NCI-H2171 (cell line): ENCODE data around the gene ORAI1.
"Not testable (repeated sequence)": the region's sequence is repeated elsewhere in the genome, so short reads cannot be mapped to it uniquely, and the experiment has no call there.

Experiments
- DNase-seq: peaks from one replicate; lab custom pipeline; 2025; lab: John Stamatoyannopoulos, UW

Gene ORAI1

GRCh38 chr12:121649322-121649721 lies 23.0 kb downstream of the ORAI1 start:
- no peak for DNase-seq

GRCh38 chr12:121649819-121650353 lies 23.6 kb downstream of the ORAI1 start:
- DNase-seq = no peak

DNA sequence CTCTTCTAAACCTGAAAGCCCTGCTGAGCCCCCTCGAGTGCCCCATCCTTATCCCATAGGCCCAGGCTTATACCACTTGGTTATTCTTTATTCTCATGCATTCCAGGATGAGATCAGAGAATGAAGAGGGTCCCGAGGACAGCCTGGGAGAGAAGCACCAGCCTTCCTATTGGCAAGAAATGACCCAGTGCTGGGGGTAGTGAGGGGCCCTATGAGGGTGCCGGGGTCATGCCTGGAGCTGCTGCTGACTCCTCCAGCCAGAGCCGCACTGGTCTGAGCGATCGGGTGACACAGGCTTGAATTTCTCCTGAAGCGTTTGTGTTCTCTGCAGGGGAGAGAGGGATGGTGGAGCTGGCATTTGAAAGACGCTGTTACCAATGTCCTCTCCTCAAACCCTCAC lies 25.0 kb downstream of the ORAI1 start:
- no peak for DNase-seq

DNA sequence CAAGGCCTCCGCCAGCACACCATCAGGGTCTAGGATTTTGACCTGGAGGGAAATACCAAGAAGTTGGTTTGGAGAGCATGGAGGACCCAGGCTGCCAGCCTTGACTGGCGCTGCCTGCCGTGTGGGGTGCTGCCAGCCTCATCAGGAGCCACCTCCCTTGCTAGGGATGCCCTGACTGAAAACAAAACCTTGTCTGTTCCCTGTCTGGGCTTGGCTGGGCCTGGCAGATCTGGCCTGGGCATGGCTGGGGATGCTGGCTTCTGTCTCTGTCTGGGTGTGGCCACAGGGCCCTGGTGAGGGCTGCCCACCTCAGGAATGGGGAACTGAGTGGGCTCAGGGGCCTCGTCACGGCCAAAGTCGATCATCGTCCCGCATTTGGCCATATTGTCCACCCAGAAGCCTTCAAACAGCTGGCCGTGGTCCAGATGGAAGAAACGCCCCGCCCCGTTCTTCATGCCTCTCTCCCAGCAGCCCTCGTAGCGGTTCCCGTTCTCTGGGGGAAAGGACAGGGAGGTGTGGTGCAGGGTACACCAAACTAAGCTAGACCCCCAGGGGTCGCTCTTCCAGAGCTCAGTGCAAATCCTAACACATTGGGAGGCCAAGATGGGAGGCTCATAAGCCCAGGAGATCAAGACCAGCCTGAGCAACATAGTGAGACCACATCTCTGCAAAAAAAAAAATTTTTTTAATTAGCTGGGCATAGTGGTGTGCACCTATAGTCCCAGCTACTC lies 26.6 kb downstream of the ORAI1 start:
- no peak for DNase-seq

GRCh38 chr12:121653999-121654398 lies 27.7 kb downstream of the ORAI1 start:
- DNase-seq = no peak

- DNase-seq = no peak
These were observed 29.8 kb downstream of the ORAI1 start for GRCh38 chr12:121656122-121656521.

- DNase-seq = no peak
These were observed 31.1 kb downstream of the ORAI1 start for GRCh38 chr12:121657305-121658008.

GRCh38 chr12:121661353-121662105 lies 35.2 kb downstream of the ORAI1 start:
- not testable (repeated sequence) for DNase-seq

DNA sequence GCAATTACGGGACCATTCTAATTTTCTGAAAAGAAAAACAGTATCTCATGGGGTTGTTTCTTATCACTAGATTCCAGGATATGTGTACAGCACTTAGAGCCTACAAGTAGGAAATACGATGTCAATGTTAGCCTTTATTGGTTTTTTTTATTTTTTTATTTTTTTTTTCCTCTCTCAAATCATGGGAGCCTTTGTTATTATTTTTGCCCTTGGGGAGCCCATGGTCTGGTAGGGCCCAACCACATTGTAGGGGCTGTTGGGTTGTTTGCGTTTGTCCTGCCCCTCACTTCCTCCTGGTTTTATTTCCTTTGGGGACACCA lies 37.2 kb downstream of the ORAI1 start:
- no peak for DNase-seq

GRCh38 chr12:121666829-121667228 lies 40.5 kb downstream of the ORAI1 start:
- not testable (repeated sequence) for DNase-seq

DNA sequence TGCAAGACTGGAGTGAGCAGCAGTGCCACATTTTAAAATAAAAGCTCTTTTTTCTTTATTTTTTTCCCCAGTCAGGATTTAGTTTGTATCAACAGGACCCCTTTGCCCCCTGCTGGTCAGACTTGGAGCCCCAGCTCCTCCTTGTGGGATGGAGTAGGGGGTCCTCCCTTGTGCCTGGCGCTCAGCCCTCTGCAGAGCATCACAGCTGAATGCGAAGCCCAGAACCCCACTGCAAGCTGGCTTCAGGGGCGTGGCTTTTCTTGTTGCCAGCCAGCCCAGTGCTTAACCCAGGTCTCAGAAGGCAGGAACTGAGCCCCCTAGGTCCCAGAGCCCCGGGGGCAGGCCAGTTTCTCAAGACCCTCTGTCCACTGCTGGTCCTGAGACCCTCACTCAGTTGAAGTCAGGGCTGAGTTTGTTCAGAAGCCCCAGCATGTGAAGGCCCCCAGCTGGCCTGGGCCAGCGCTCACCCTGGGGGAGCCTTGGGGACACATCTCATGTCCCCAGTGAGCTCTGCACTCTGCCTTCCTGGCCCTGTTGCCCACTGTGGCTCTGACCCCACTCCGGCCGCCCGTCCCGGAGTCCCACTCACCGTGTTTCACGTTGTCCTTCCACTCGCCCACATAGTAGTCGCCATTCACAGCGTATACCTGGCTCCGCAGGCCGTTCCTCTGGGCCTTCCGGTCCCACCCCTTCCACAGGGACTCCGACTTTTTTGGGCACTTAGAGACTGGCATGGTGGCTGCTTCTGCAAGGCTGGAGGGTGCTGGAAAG lies 42.6 kb downstream of the ORAI1 start:
- no peak for DNase-seq

DNA sequence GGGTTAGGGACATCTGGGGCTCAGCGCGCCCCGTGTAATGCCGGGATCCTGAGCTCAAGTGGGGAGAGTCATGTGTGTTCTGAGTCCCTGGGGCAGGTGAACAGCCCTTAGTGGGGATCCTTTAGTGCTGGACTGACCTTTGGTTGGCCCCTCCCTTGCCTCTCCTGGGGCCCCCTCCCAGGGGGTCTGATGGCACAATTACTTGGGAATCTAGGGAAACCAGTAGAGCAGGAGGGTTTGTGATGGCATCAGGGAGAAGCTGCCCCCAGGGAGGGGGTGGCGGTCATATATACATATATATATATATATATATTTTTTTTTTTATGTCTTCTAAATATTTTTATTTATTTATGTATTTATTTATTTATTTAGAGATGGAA lies 43.2 kb downstream of the ORAI1 start, which contains the start of gene MORN3:
Gene MORN3, minus strand, starts transcription at position 134 of the 380 bp plus-strand sequence. CDS start 171 bp downstream, outside the sequence.
- DNase-seq = no peak

GRCh38 chr12:121673013-121673511 lies 46.7 kb downstream of the ORAI1 start:
- peak; percentile 54 for DNase-seq

GRCh38 chr12:121676190-121676589 lies 49.9 kb downstream of the ORAI1 start:
- no peak for DNase-seq

GRCh38 chr12:121678305-121678704 lies 52.0 kb downstream of the ORAI1 start:
- DNase-seq = no peak

- DNase-seq = no peak
These were observed 52.5 kb downstream of the ORAI1 start for GRCh38 chr12:121678716-121679300.

- DNase-seq = not testable (repeated sequence)
These were observed 53.4 kb downstream of the ORAI1 start for GRCh38 chr12:121679661-121680197.

DNA sequence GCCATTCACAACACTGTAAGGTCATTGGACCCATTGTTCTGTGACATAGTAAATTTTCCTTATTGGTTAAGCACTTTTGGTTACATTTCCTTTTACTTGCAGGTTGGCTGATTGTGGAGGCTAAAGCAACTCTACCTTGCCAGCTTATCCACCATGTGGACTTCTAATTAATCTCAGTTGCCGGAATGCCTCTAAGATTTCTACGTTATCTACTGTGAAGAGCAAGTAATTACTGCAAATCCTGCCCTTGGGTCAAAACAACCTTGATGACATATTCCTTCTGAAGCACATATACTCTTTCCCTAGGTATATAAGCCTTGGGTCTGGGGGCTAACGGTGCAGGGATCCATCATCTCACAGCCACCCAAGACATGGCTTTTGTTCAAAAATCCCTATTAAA lies 62.6 kb downstream of the ORAI1 start:
- no peak for DNase-seq

DNA sequence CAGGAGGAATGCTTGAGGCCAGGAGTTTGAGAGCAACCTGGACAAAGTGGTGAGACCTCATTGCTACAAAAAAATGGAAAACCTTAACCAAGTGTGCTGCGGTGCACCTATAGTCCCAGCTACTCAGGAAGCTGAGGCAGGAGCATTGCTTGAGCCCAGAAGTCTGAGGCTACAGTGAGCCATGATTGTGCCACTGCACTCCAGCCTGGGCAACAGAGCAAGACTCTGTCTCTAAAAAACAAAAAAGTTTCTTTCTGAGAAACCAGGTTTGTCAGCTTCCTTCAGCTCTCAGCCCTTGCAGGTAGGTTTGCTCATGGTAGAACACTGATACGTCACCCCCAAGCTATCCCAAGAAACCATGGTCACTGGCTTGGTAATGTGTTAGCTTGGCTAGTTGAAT lies 63.1 kb downstream of the ORAI1 start:
- DNase-seq = no peak
